Measurements from ENCODE around the gene FAM13A.

The FAM13A gene

DNA sequence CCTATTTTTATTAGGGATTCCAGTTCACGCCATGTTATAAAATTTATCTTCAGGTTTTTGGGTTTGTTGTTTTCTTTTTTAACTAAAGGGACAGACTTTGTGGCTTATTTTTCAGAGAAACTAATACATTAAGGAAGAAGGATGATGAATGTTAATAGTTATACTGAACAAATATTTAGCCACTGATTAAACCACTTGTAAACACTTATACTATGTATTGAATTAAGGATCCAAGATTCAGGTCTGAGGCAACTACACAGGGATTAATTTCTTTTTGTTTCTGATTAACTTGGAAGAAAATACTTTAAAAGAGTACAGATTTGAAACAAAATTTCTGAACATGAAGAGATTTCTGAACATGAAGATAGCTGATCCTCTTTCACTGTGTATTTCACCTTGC, 276.6 kb downstream of the FAM13A start:
- Histone ChIP-seq H3K27me3 (ENCODE audit: insufficient read depth, poor library complexity, severe bottlenecking) (no peaks in the 10 kb centered on the region), H3K4me3 (ENCODE audit: severe bottlenecking) (no peak overlapping the region), H3K27ac (ENCODE audit: poor library complexity, severe bottlenecking) (no peak overlapping the region), H3K36me3 (ENCODE audit: low read depth) (no peaks in the 10 kb centered on the region), H3K4me1 (ENCODE audit: insufficient read depth, poor library complexity, severe bottlenecking) (no peaks in the 10 kb centered on the region), H3K9me3 (ENCODE audit: severe bottlenecking) (no peaks in the 10 kb centered on the region)
- ATAC-seq (ENCODE audit: low read depth) (no peak), DNase-seq (ENCODE audit: low spot score) (no peak)
- TF ChIP-seq CTCF (IDR thresholded peaks at IDR 0.05; ENCODE audit: poor library complexity, severe bottlenecking), result no peak

GRCh38 chr4:88779431-88779830, 277.6 kb downstream of the FAM13A start:
- Histone ChIP-seq H3K36me3 (ENCODE audit: low read depth) (no peaks in the 10 kb centered on the region), H3K27ac (ENCODE audit: poor library complexity, severe bottlenecking) (no peak overlapping the region), H3K27me3 (ENCODE audit: insufficient read depth, poor library complexity, severe bottlenecking) (no peaks in the 10 kb centered on the region), H3K9me3 (ENCODE audit: severe bottlenecking) (no peaks in the 10 kb centered on the region), H3K4me3 (ENCODE audit: severe bottlenecking) (no peak overlapping the region), H3K4me1 (ENCODE audit: insufficient read depth, poor library complexity, severe bottlenecking) (no peaks in the 10 kb centered on the region)
- ATAC-seq (ENCODE audit: low read depth) (no peak), DNase-seq (ENCODE audit: low spot score) (no peak)
- no peak for TF ChIP-seq CTCF (IDR thresholded peaks at IDR 0.05; ENCODE audit: poor library complexity, severe bottlenecking)

GRCh38 chr4:88775529-88775928, 281.5 kb downstream of the FAM13A start:
- H3K9me3 ChIP-seq (ENCODE audit: severe bottlenecking), result no peaks in the 10 kb centered on the region
- H3K27ac ChIP-seq (ENCODE audit: poor library complexity, severe bottlenecking), result no peak overlapping the region
- TF ChIP-seq CTCF (IDR thresholded peaks at IDR 0.05; ENCODE audit: poor library complexity, severe bottlenecking), result no peak
- no peaks in the 10 kb centered on the region for H3K27me3 ChIP-seq (ENCODE audit: insufficient read depth, poor library complexity, severe bottlenecking)
- no peak overlapping the region for H3K4me3 ChIP-seq (ENCODE audit: severe bottlenecking)
- ATAC-seq (ENCODE audit: low read depth) (no peak), DNase-seq (ENCODE audit: low spot score) (no peak)
- no peaks in the 10 kb centered on the region for H3K4me1 ChIP-seq (ENCODE audit: insufficient read depth, poor library complexity, severe bottlenecking)
- no peaks in the 10 kb centered on the region for H3K36me3 ChIP-seq (ENCODE audit: low read depth)

DNA sequence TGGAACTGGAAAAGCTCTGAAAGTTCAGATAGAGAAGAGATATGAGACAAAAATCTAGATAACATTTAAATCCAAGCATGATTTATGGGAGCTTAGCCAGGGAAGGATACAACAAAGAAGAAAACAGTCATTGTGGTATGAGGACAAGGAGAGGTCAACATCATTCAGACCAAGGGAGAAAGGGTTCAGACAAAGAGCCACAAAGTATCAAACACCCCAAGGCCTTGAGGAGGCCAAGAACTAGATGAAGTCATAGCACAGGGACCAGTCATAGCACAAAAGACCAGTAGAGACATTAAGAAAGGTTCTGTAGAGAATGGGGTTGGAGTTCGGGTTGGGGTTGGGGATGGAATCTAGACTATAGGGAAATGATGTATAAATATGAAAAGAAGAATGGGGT, 282.0 kb downstream of the FAM13A start:
- Histone ChIP-seq H3K27ac (ENCODE audit: poor library complexity, severe bottlenecking) (no peak overlapping the region), H3K27me3 (ENCODE audit: insufficient read depth, poor library complexity, severe bottlenecking) (no peaks in the 10 kb centered on the region), H3K4me1 (ENCODE audit: insufficient read depth, poor library complexity, severe bottlenecking) (no peaks in the 10 kb centered on the region), H3K4me3 (ENCODE audit: severe bottlenecking) (no peak overlapping the region), H3K36me3 (ENCODE audit: low read depth) (no peaks in the 10 kb centered on the region), H3K9me3 (ENCODE audit: severe bottlenecking) (no peaks in the 10 kb centered on the region)
- ATAC-seq (ENCODE audit: low read depth) (no peak), DNase-seq (ENCODE audit: low spot score) (no peak)
- no peak for TF ChIP-seq CTCF (IDR thresholded peaks at IDR 0.05; ENCODE audit: poor library complexity, severe bottlenecking)

DNA sequence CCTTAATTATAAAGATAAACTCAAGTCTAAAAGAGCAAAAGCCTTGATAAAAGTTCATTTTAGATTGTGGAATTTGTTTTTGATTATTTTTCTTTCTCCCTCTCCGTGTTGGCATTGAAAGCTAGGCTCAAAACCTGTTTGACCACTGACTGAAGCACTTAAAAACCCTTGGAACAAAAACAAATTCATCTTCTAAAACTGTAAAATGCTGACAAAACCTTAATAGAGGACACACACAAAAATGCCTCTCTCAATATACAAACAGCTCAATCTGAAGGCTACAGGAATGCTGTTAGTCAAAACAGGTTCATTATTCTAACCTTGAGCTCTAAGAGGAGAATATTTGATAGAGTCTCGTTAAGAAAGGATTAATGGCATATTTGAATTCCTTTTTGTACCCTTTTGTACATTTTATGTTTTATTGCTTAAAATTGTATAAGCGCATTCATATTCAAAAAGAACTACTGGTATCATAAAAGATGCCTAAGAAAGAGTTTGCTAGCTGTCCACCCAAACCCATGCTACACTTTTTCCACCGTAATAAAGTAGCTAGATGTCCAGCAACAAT, 285.0 kb downstream of the FAM13A start:
- no peak overlapping the region for H3K27ac ChIP-seq (ENCODE audit: poor library complexity, severe bottlenecking)
- ATAC-seq (ENCODE audit: low read depth), result no peak
- no peak for TF ChIP-seq CTCF (IDR thresholded peaks at IDR 0.05; ENCODE audit: poor library complexity, severe bottlenecking)
- H3K4me1 ChIP-seq (ENCODE audit: insufficient read depth, poor library complexity, severe bottlenecking), result no peaks in the 10 kb centered on the region
- no peaks in the 10 kb centered on the region for H3K27me3 ChIP-seq (ENCODE audit: insufficient read depth, poor library complexity, severe bottlenecking)
- no peaks in the 10 kb centered on the region for H3K9me3 ChIP-seq (ENCODE audit: severe bottlenecking)
- no peak for DNase-seq (ENCODE audit: low spot score)
- no peaks in the 10 kb centered on the region for H3K36me3 ChIP-seq (ENCODE audit: low read depth)
- no peak overlapping the region for H3K4me3 ChIP-seq (ENCODE audit: severe bottlenecking)
